Retinal pigment epithelial cell (primary cell): Measurements from ENCODE around the gene TMED5.

Source experiments
- DNase-seq: peaks from one replicate; pipeline ENCODE4 v3.0.0-alpha.2; 2010; ENCODE audit warnings: low read depth
- H3K4me3 ChIP-seq: 2 replicates; pipeline ENCODE4 v1.5.1; 2011; ENCODE audit warnings: mild to moderate bottlenecking, low read length, control low read depth, moderate library complexity
- CTCF ChIP-seq: conservative IDR thresholded peaks from 2 replicates; pipeline ENCODE4 v1.5.1; 2011; ENCODE audit warnings: low read depth, low read length, control low read depth, inconsistent platforms

The TMED5 gene

GRCh38 chr1:93123201-93123783 is 56.9 kb downstream of the TMED5 start:
- no peak for TF ChIP-seq CTCF
- no peak for DNase-seq
- H3K4me3 ChIP-seq, result no peak overlapping the region

- TF ChIP-seq CTCF, result no peak
- no peak for DNase-seq
- H3K4me3 ChIP-seq, result no peak overlapping the region
These were observed 59.6 kb downstream of the TMED5 start for GRCh38 chr1:93120614-93121013.

- no peak for TF ChIP-seq CTCF
- H3K4me3 ChIP-seq, result no peak overlapping the region
- no peak for DNase-seq
These were observed 65.8 kb downstream of the TMED5 start for GRCh38 chr1:93114391-93114790.

- no peak for DNase-seq
- no peak for TF ChIP-seq CTCF
- H3K4me3 ChIP-seq, result no peak overlapping the region
These were observed 67.1 kb downstream of the TMED5 start for GRCh38 chr1:93113127-93113526.

GRCh38 chr1:93111561-93111960 is 68.7 kb downstream of the TMED5 start:
- H3K4me3 ChIP-seq, result no peak overlapping the region
- no peak for DNase-seq
- TF ChIP-seq CTCF, result no peak

- TF ChIP-seq CTCF, result no peak
- DNase-seq, result no peak
- H3K4me3 ChIP-seq, result no peak overlapping the region
These were observed 69.1 kb downstream of the TMED5 start for GRCh38 chr1:93111065-93111464.

- DNase-seq, result peak; percentile 23
- TF ChIP-seq CTCF, result no peak
- no peak overlapping the region for H3K4me3 ChIP-seq
These were observed 70.6 kb downstream of the TMED5 start for GRCh38 chr1:93109578-93109977.
